ENCODE measurements around the gene PPP1R13B.
"Not testable (repeated sequence)": the region's sequence is repeated elsewhere in the genome, so short reads cannot be mapped to it uniquely, and the experiment has no call there.

- not testable (repeated sequence) for TF ChIP-seq CTCF, POLR2A (IDR thresholded peaks at IDR 0.05)
Measured at GRCh38 chr14:103889002-103889312, 41.6 kb upstream of the PPP1R13B start.

Measured in heart left ventricle (tissue), 13 donors.